Measurements from ENCODE around the gene ASRGL1. TPM values are rescaled to one million over a fixed set of nuclear protein-coding genes. Genes with fewer than 3 reads are reported as not detected.

The ASRGL1 gene
- total RNA-seq, result 1 to 10 TPM in 2 of 4 donors, under 1 TPM in 1, not detected in 1; 0.66 to 7.6 (median 4.4) TPM

GRCh38 chr11:62337303-62338181, at the start of gene ASRGL1:
Gene ASRGL1 (plus strand): TSS chr11:62337448. CDS start chr11:62337978, 530 bp downstream.
- Histone ChIP-seq H3K9me3 (no peaks in the 10 kb centered on the region), H3K4me1 (peaks cover 0 to 17% (median 9%) of the 10 kb centered on the region in 3 donors), H3K36me3 (no peaks in the 10 kb centered on the region), H3K27me3 (peaks cover 0 to 72% (median 0%) of the 10 kb centered on the region in 4 donors), H3K27ac (peak within 1 kb of the TSS in 3 of 4 donors; percentile 59 to 67 (median 62)), H3K4me3 (peak within 1 kb of the TSS; percentile 33 to 75 (median 64))
- 0 to 1% methylated on average over 18 to 39 of the region's 98 CpGs for whole genome bisulfite sequencing, 2 donors
- TF ChIP-seq CTCF (IDR thresholded peaks at IDR 0.05), result peak in 1 of 6 experiments; percentile 11
- peak in 1 of 4 donors; percentile 22 for TF ChIP-seq POLR2A (IDR thresholded peaks at IDR 0.05)
- DNase-seq, result no peak
- intact Hi-C loops (cut with DNase I), result no loop called here

GRCh38 chr11:62295504-62295903, 41.7 kb upstream of the ASRGL1 start:
- no peaks in the 10 kb centered on the region for H3K4me1 ChIP-seq
- TF ChIP-seq POLR2A (IDR thresholded peaks at IDR 0.05) (no peak), CTCF (IDR thresholded peaks at IDR 0.05) (no peak)
- no peak overlapping the region for H3K4me3 ChIP-seq
- DNase-seq, result no peak
- no peaks in the 10 kb centered on the region for H3K36me3 ChIP-seq
- H3K27ac ChIP-seq, result no peak overlapping the region
- H3K27me3 ChIP-seq, result peaks cover 0 to 46% (median 0%) of the 10 kb centered on the region in 4 donors
- WGBS, 2 donors, result 26 to 48% methylated on average over 2 of the region's 2 CpGs
- intact Hi-C loops (cut with DNase I), result no loop called here
- H3K9me3 ChIP-seq, result no peaks in the 10 kb centered on the region

DNA sequence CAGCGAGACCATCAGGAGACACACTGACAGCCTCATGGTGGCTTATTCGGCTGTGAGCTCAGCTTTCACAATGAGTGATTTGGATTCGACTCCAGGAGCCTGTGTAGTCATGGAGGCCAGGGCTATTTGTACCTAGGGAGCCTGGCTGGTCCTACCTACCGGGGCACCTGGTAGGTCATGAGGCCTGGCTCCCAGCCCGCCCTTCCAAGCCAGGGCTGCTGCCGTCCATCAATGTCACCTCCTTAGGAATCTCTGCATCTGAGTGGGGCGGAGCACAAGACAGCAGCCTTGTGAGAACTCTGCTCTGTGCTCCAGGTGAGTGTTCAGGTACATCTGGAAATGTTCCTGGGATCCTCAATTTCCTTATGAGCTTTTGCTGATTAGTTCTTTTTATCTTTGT, 38.3 kb upstream of the ASRGL1 start, which contains the start of gene SCGB1D4:
Gene SCGB1D4 (minus strand): TSS at position 101 of the 400 bp plus-strand sequence. CDS start 65 bp downstream, at position 36.
- intact Hi-C loops (cut with DNase I), result no loop called here
- Histone ChIP-seq H3K27ac (no peak within 1 kb of the TSS), H3K36me3 (no peaks in the 10 kb centered on the region), H3K4me3 (no peak within 1 kb of the TSS), H3K9me3 (no peaks in the 10 kb centered on the region), H3K4me1 (no peaks in the 10 kb centered on the region), H3K27me3 (peaks cover 0 to 57% (median 0%) of the 10 kb centered on the region in 4 donors)
- whole genome bisulfite sequencing, 2 donors, result 53 to 72% methylated on average over 2 to 7 of the region's 7 CpGs
- no peak for TF ChIP-seq CTCF (IDR thresholded peaks at IDR 0.05)
- TF ChIP-seq POLR2A (IDR thresholded peaks at IDR 0.05), result no peak
- DNase-seq, result no peak

GRCh38 chr11:62306227-62306626, 31.0 kb upstream of the ASRGL1 start:
- Histone ChIP-seq H3K36me3 (no peaks in the 10 kb centered on the region), H3K9me3 (peaks cover 0 to 13% (median 4%) of the 10 kb centered on the region in 3 donors), H3K27me3 (peaks cover 0 to 52% (median 0%) of the 10 kb centered on the region in 4 donors), H3K27ac (no peak overlapping the region), H3K4me1 (no peaks in the 10 kb centered on the region), H3K4me3 (no peak overlapping the region)
- TF ChIP-seq CTCF (IDR thresholded peaks at IDR 0.05) (no peak), POLR2A (IDR thresholded peaks at IDR 0.05) (no peak)
- intact Hi-C loops (cut with DNase I), result no loop called here
- 27 to 39% methylated on average over 3 to 5 of the region's 6 CpGs for WGBS, 2 donors
- DNase-seq, result no peak

DNA sequence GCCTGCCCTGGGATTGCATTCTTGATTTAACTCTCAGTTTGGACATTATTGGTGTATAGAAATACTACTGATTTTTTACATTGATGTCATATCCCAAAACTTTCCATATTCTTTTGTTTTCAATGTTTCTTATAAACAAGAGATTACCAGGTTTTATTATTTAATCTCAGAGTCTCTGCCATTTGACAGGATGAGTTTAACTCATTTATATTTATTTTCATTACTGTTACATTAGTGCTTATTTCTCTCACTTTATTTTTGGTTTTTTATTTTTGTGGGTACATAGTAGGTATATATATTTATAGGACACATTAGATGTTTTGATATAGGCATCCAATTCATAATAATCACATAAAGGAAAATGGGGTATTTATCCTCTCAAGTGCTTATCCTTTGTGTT, 29.3 kb upstream of the ASRGL1 start:
- Histone ChIP-seq H3K27me3 (peaks cover 0 to 60% (median 0%) of the 10 kb centered on the region in 4 donors), H3K4me1 (no peaks in the 10 kb centered on the region), H3K27ac (no peak overlapping the region), H3K36me3 (no peaks in the 10 kb centered on the region), H3K4me3 (no peak overlapping the region), H3K9me3 (peaks cover 0 to 13% (median 4%) of the 10 kb centered on the region in 3 donors)
- intact Hi-C loops (cut with DNase I), result no loop called here
- DNase-seq, result no peak
- TF ChIP-seq POLR2A (IDR thresholded peaks at IDR 0.05), result no peak
- no peak for TF ChIP-seq CTCF (IDR thresholded peaks at IDR 0.05)
